WTC11 (cell line): ENCODE data around the gene SUGP2. TPM values are rescaled to one million over a fixed set of nuclear protein-coding genes. Genes with fewer than 3 reads are reported as not detected.

ENCODE experiments used
- ATAC-seq: fragments of 200-7000 bp; cut with Tn5 transposase; 2 replicates; pipeline ENCODE4 v1.10.0; 2021; ENCODE audit warnings: mild to moderate bottlenecking, moderate library complexity
- CTCF ChIA-PET: fragments of 300-600 bp; sonication (Branson Sonifier 250); formaldehyde crosslinking; loops from one replicate; lab custom pipeline; 2021; ENCODE audit warnings: antibody characterized with exemption; lab: Charles Lee
- POLR2A ChIA-PET: fragments of 350-600 bp; sonication (Branson Sonifier 250); formaldehyde crosslinking; loops from one replicate; lab custom pipeline; 2021; ENCODE audit warnings: antibody characterized with exemption; lab: Charles Lee
- DNase-seq: peaks from one replicate; pipeline ENCODE4 v3.0.0; 2021; ENCODE audit warnings: low spot score
- H3K27ac Mint-ChIP-seq: 2 replicates; pipeline ENCODE4 v1.8.0; 2021; ENCODE audit warnings: mixed read lengths
- H3K27me3 Mint-ChIP-seq: 2 replicates; pipeline ENCODE4 v1.8.0; 2021; ENCODE audit warnings: low read depth, mild to moderate bottlenecking, moderate library complexity, mixed read lengths
- H3K36me3 Mint-ChIP-seq: 2 replicates; pipeline ENCODE4 v1.8.0; 2021; ENCODE audit warnings: mixed read lengths
- H3K4me1 Mint-ChIP-seq: 2 replicates; pipeline ENCODE4 v1.8.0; 2022; ENCODE audit warnings: mixed read lengths
- H3K4me3 Mint-ChIP-seq: 2 replicates; pipeline ENCODE4 v1.8.0; 2021; ENCODE audit warnings: mild to moderate bottlenecking, moderate library complexity, mixed read lengths
- H3K9me3 Mint-ChIP-seq: 2 replicates; pipeline ENCODE4 v1.8.0; 2021; ENCODE audit warnings: mixed read lengths
- ATF2 ChIP-seq: sonication (generic); formaldehyde crosslinking; IDR thresholded peaks from 2 replicates; pipeline ENCODE4 v1.8.1; 2022; ENCODE audit warnings: low read depth, missing genetic modification reagents, borderline replicate concordance
- E2F1 ChIP-seq: sonication (generic); formaldehyde crosslinking; IDR thresholded peaks from 2 replicates; pipeline ENCODE4 v1.8.0; 2022; ENCODE audit warnings: mild to moderate bottlenecking, missing genetic modification reagents
- EMX1 ChIP-seq: fragments of 250-450 bp; sonication (Bioruptor Pico); IDR thresholded peaks from 2 replicates; pipeline ENCODE4 v1.8.0; 2021; ENCODE audit warnings: mild to moderate bottlenecking
- ESRRA ChIP-seq: sonication (generic); formaldehyde crosslinking; IDR thresholded peaks from 2 replicates; pipeline ENCODE4 v1.8.1; 2022; ENCODE audit warnings: mild to moderate bottlenecking, missing genetic modification reagents, borderline replicate concordance
- FOXP1 ChIP-seq: sonication (generic); formaldehyde crosslinking; IDR thresholded peaks from 2 replicates; pipeline ENCODE4 v1.8.0; 2022; ENCODE audit warnings: missing genetic modification reagents, mild to moderate bottlenecking, moderate library complexity, borderline replicate concordance
- FOXP4 ChIP-seq: sonication (generic); formaldehyde crosslinking; IDR thresholded peaks from 2 replicates; pipeline ENCODE4 v1.8.0; 2022; ENCODE audit warnings: mild to moderate bottlenecking, missing genetic modification reagents
- GABPB1 ChIP-seq: sonication (generic); formaldehyde crosslinking; IDR thresholded peaks from 2 replicates; pipeline ENCODE4 v1.8.1; 2023; ENCODE audit warnings: mild to moderate bottlenecking, missing genetic modification reagents
- MAX ChIP-seq: sonication (generic); formaldehyde crosslinking; IDR thresholded peaks from 2 replicates; pipeline ENCODE4 v1.8.0; 2022; ENCODE audit warnings: mild to moderate bottlenecking, missing genetic modification reagents
- MLX ChIP-seq: sonication (generic); formaldehyde crosslinking; IDR thresholded peaks from 2 replicates; pipeline ENCODE4 v1.8.1; 2023; ENCODE audit warnings: mild to moderate bottlenecking, missing genetic modification reagents, moderate library complexity
- NFATC4 ChIP-seq: fragments of 250-450 bp; sonication (Bioruptor Pico); IDR thresholded peaks from 2 replicates; pipeline ENCODE4 v1.9.0; 2021; ENCODE audit warnings: mild to moderate bottlenecking
- OVOL2 ChIP-seq: fragments of 250-450 bp; sonication (Bioruptor Pico); IDR thresholded peaks from 2 replicates; pipeline ENCODE4 v1.9.0; 2021; ENCODE audit warnings: mild to moderate bottlenecking, borderline replicate concordance
- PREB ChIP-seq: sonication (generic); formaldehyde crosslinking; IDR thresholded peaks from 2 replicates; pipeline ENCODE4 v1.8.1; 2022; ENCODE audit warnings: mild to moderate bottlenecking, missing genetic modification reagents, moderate library complexity, borderline replicate concordance
- RELA ChIP-seq: sonication (generic); formaldehyde crosslinking; IDR thresholded peaks from 2 replicates; pipeline ENCODE4 v1.8.1; 2022; ENCODE audit warnings: missing genetic modification reagents, mild to moderate bottlenecking, borderline replicate concordance
- SMAD4 ChIP-seq: sonication (generic); formaldehyde crosslinking; IDR thresholded peaks from 2 replicates; pipeline ENCODE4 v1.8.0; 2022; ENCODE audit warnings: mild to moderate bottlenecking, missing genetic modification reagents
- SP1 ChIP-seq: sonication (generic); formaldehyde crosslinking; conservative IDR thresholded peaks from 2 replicates; pipeline ENCODE4 v1.8.1; 2022; ENCODE audit warnings: missing genetic modification reagents
- ZNF121 ChIP-seq: sonication (generic); formaldehyde crosslinking; IDR thresholded peaks from 2 replicates; pipeline ENCODE4 v1.8.0; 2023; ENCODE audit warnings: missing genetic modification reagents
- ZNF232 ChIP-seq: sonication (generic); formaldehyde crosslinking; IDR thresholded peaks from 2 replicates; pipeline ENCODE4 v1.8.0; 2022; ENCODE audit warnings: mild to moderate bottlenecking, missing genetic modification reagents
- ZNF263 ChIP-seq: sonication (generic); formaldehyde crosslinking; IDR thresholded peaks from 2 replicates; pipeline ENCODE4 v1.8.1; 2022; ENCODE audit warnings: low read depth, mild to moderate bottlenecking, moderate library complexity, missing genetic modification reagents
- ZNF416 ChIP-seq: fragments of 250-450 bp; sonication (Bioruptor Pico); IDR thresholded peaks from 2 replicates; pipeline ENCODE4 v1.9.0; 2021; ENCODE audit warnings: mild to moderate bottlenecking, inconsistent platforms
- ZNF425 ChIP-seq: fragments of 250-450 bp; sonication (Bioruptor Pico); conservative IDR thresholded peaks from 2 replicates; pipeline ENCODE4 v1.9.0; 2021; ENCODE audit warnings: mild to moderate bottlenecking
- total RNA-seq: library from RNA; stranded (reverse); gene quantifications from 3 replicates; pipeline ENCODE4 v1.2.3, GENCODE V29; 2021

SUGP2 gene
- total RNA-seq, 1 experiment from 2014 or later = 160 TPM

GRCh38 chr19:18990128-18990708 lies 43.1 kb downstream of the SUGP2 start:
- Mint-ChIP-seq H3K27me3 (peaks cover 11% of the 10 kb centered on the region), H3K36me3 (peaks cover 21% of the 10 kb centered on the region), H3K9me3 (no peaks in the 10 kb centered on the region), H3K4me1 (peaks cover 7% of the 10 kb centered on the region; the same call in 1 of the 2 replicates), H3K27ac (no peak overlapping the region), H3K4me3 (no peak overlapping the region)
- TF ChIP-seq ZNF416 = no peak
- no peak for TF ChIP-seq ESRRA (CRISPR knock-in tag)
- TF ChIP-seq EMX1 (CRISPR knock-in tag) = 0 out of 2 replicates have a peak, but pooled peaks have one; percentile 64
- DNase-seq = no peak
- ATAC-seq = peak; percentile 19
- ChIA-PET POLR2A (no interaction called here), CTCF (interaction anchor here (1.4 kb wide), 1 partner anchor 123 kb away, joined by 3 read pairs; no protein-coding TSS in a partner anchor)

- ChIA-PET POLR2A (no interaction called here), CTCF (interaction anchor here (1.4 kb wide), 1 partner anchor 122 kb away, joined by 3 read pairs; no protein-coding TSS in a partner anchor)
- no peaks in the 10 kb centered on the region for H3K9me3 Mint-ChIP-seq
- H3K4me3 Mint-ChIP-seq = no peak overlapping the region
- ATAC-seq (no peak), DNase-seq (no peak)
- peaks cover 17% of the 10 kb centered on the region for H3K36me3 Mint-ChIP-seq
- no peak overlapping the region for H3K27ac Mint-ChIP-seq
- no peak for TF ChIP-seq SMAD4 (CRISPR knock-in tag)
- TF ChIP-seq ZNF425 (CRISPR knock-in tag) = no peak
- TF ChIP-seq SP1 (CRISPR knock-in tag) = no peak
- no peak for TF ChIP-seq FOXP4 (CRISPR knock-in tag)
- TF ChIP-seq RELA (CRISPR knock-in tag) = no peak
- TF ChIP-seq ZNF121 = no peak
- peaks cover 13% of the 10 kb centered on the region for H3K27me3 Mint-ChIP-seq
- H3K4me1 Mint-ChIP-seq = peaks cover 7% of the 10 kb centered on the region; the same call in 1 of the 2 replicates
Measured at GRCh38 chr19:18989316-18989715, 44.0 kb downstream of the SUGP2 start.

GRCh38 chr19:18987456-18987855 lies 45.9 kb downstream of the SUGP2 start:
- Mint-ChIP-seq H3K4me1 (peaks cover 7% of the 10 kb centered on the region; the same call in 1 of the 2 replicates), H3K9me3 (no peaks in the 10 kb centered on the region), H3K36me3 (no peaks in the 10 kb centered on the region; the same call in 1 of the 2 replicates), H3K27ac (no peak overlapping the region), H3K27me3 (peaks cover 13% of the 10 kb centered on the region), H3K4me3 (no peak overlapping the region)
- CTCF ChIA-PET = interaction anchor here (0.6 to 3.8 kb wide), 29 partner anchors 8 to 543 kb away, joined by 3 to 47 read pairs (median 5); partner anchors contain the start of genes CERS1, COPE, DDX49 and HOMER3
- TF ChIP-seq NFATC4 (CRISPR knock-in tag) = no peak
- no peak for DNase-seq
- no peak for ATAC-seq
- POLR2A ChIA-PET = no interaction called here

- POLR2A ChIA-PET = no interaction called here
- CTCF ChIA-PET = interaction anchor here (3.8 kb wide), 1 partner anchor 10 kb away, joined by 47 read pairs; no protein-coding TSS in a partner anchor
- peaks cover 17% of the 10 kb centered on the region for H3K27me3 Mint-ChIP-seq
- no peak overlapping the region for H3K4me3 Mint-ChIP-seq
- DNase-seq (no peak), ATAC-seq (no peak)
- H3K27ac Mint-ChIP-seq = no peak overlapping the region
- peaks cover 7% of the 10 kb centered on the region; the same call in 1 of the 2 replicates for H3K4me1 Mint-ChIP-seq
- no peaks in the 10 kb centered on the region for H3K9me3 Mint-ChIP-seq
- no peaks in the 10 kb centered on the region for H3K36me3 Mint-ChIP-seq
- TF ChIP-seq ZNF263 (CRISPR knock-in tag) = no peak
- no peak for TF ChIP-seq ATF2
- TF ChIP-seq FOXP1 (CRISPR knock-in tag) = no peak
- no peak for TF ChIP-seq ZNF121
- TF ChIP-seq E2F1 (CRISPR knock-in tag) = no peak
- TF ChIP-seq PREB = no peak
- no peak for TF ChIP-seq MAX (CRISPR knock-in tag)
- TF ChIP-seq MLX (CRISPR knock-in tag) = no peak
- no peak for TF ChIP-seq OVOL2 (CRISPR knock-in tag)
- TF ChIP-seq ZNF232 = no peak
- no peak for TF ChIP-seq GABPB1
Measured at GRCh38 chr19:18985257-18985656, 48.1 kb downstream of the SUGP2 start.
